HCT116 (cell line): ENCODE data around the gene BICD1. TPM values are rescaled to one million over a fixed set of nuclear protein-coding genes. Genes with fewer than 3 reads are reported as not detected.

Experiments used
- ATAC-seq: fragments of 200-7000 bp; cut with Tn5 transposase; 2 replicates; pipeline ENCODE4 v1.9.1; 2020; ENCODE audit warnings: mild to moderate bottlenecking, moderate library complexity
- BruUV-seq: library from RNA; stranded (reverse); fragments of 400-500 nt; replicated peaks from 2 replicates; lab custom pipeline; 2021; lab: Mats Ljungman, UMichigan
- CTCF ChIA-PET: fragments of 300-600 bp; sonication (Branson Sonifier 250); formaldehyde crosslinking; loops from one replicate; lab custom pipeline; 2021; ENCODE audit warnings: antibody characterized with exemption; lab: Charles Lee
- POLR2A ChIA-PET: fragments of 300-600, 350-600 bp; sonication (Branson Sonifier 250); formaldehyde crosslinking; loops from one replicate; lab custom pipeline; 2021; ENCODE audit warnings: antibody characterized with exemption; lab: Charles Lee
- RAD21 ChIA-PET, 2 experiments: fragments of 300-600 bp; sonication (Branson Sonifier 250); formaldehyde crosslinking; loops; one replicate each; lab custom pipeline; 2023; ENCODE audit warnings: low total read pairs in 2 of 2; ENCODE audit not compliant: uncharacterized antibody in 2 of 2, unreplicated experiment in 2 of 2, low non-redundant PET in 1 of 2; lab: Charles Lee
- DNase-seq: peaks from one replicate; pipeline ENCODE4 v3.0.0-alpha.2; 2010; ENCODE audit warnings: low read depth, low spot score
- H2AFZ ChIP-seq: fragments of 200-600 bp; shearing (Covaris generic), sonication (generic); 2 replicates; pipeline ENCODE4 v1.6.1; 2017; ENCODE audit warnings: low read depth, mixed run types, mixed read lengths, antibody characterized with exemption, low read length; ENCODE audit not compliant: poor library complexity, severe bottlenecking
- H3K27ac ChIP-seq: 2 replicates; pipeline ENCODE4 v1.5.1; 2012; ENCODE audit warnings: low read depth, low read length
- H3K27me3 ChIP-seq: fragments of 200-600 bp; sonication (generic); 2 replicates; pipeline ENCODE4 v1.6.1; 2016; ENCODE audit warnings: mixed run types, low read length, mixed read lengths; ENCODE audit not compliant: insufficient read depth
- H3K36me3 ChIP-seq, 2 experiments: fragments of 200-500 bp in 1 of 2; fragments of 200-600 bp in 1 of 2; sonication (Bioruptor generic) in 1 of 2; sonication (generic) in 1 of 2; 2 replicates each; pipeline versions ENCODE4 v1.5.1 to v1.6.1; 2014 to 2016; ENCODE audit warnings: low read length in 2 of 2, inconsistent platforms in 1 of 2, mixed read lengths in 1 of 2, mixed run types in 1 of 2; ENCODE audit not compliant: insufficient read depth in 2 of 2, control insufficient read depth in 1 of 2
- H3K4me1 ChIP-seq, 2 experiments: fragments of 200-600 bp in 1 of 2; sonication (generic) in 1 of 2; 2 replicates each; pipeline versions ENCODE4 v1.5.1 to v1.6.1; 2012 to 2017; ENCODE audit warnings: low read length in 2 of 2, inconsistent platforms in 1 of 2, mild to moderate bottlenecking in 1 of 2, mixed read lengths in 1 of 2, mixed run types in 1 of 2, moderate library complexity in 1 of 2; ENCODE audit not compliant: insufficient read depth in 2 of 2, control insufficient read depth in 1 of 2
- H3K4me2 ChIP-seq: fragments of 200-600 bp; sonication (generic); 2 replicates; pipeline ENCODE4 v1.6.1; 2017; ENCODE audit warnings: mixed run types, low read length, mixed read lengths
- H3K4me3 ChIP-seq, 2 experiments: fragments of 200-600 bp in 1 of 2; sonication (generic) in 1 of 2; replicated peaks in 1 of 2; 2 replicates each; pipeline ENCODE4 v1.5.1; 2011 to 2016; ENCODE audit warnings: low read length in 2 of 2, control low read depth in 1 of 2, low read depth in 1 of 2, mild to moderate bottlenecking in 1 of 2, mixed read lengths in 1 of 2, mixed run types in 1 of 2
- H3K79me2 ChIP-seq: fragments of 200-600 bp; sonication (generic); 2 replicates; pipeline ENCODE4 v1.6.1; 2017; ENCODE audit warnings: mild to moderate bottlenecking, mixed run types, low read length, moderate library complexity, mixed read lengths; ENCODE audit not compliant: insufficient read depth
- H3K9ac ChIP-seq: fragments of 200-600 bp; sonication (generic); 2 replicates; pipeline ENCODE4 v1.6.1; 2016; ENCODE audit warnings: low read length, mixed read lengths
- H3K9me2 ChIP-seq: fragments of 200-600 bp; sonication (generic), shearing (Covaris generic); 2 replicates; pipeline ENCODE4 v1.6.1; 2017; ENCODE audit warnings: mixed run types, mild to moderate bottlenecking, moderate library complexity; ENCODE audit not compliant: insufficient read depth
- H3K9me3 ChIP-seq, 2 experiments: fragments of 200-500 bp in 1 of 2; fragments of 200-600 bp in 1 of 2; sonication (Bioruptor generic) in 1 of 2; sonication (generic) in 1 of 2; 2 replicates each; pipeline ENCODE4 v1.6.1; 2014 to 2017; ENCODE audit warnings: low read length in 2 of 2, mixed read lengths in 2 of 2, inconsistent platforms in 1 of 2, low read depth in 1 of 2, mild to moderate bottlenecking in 1 of 2, mixed run types in 1 of 2, moderate library complexity in 1 of 2; ENCODE audit not compliant: control insufficient read depth in 1 of 2, insufficient read depth in 1 of 2
- H4K20me1 ChIP-seq: fragments of 200-600 bp; sonication (generic), shearing (Covaris generic); 2 replicates; pipeline ENCODE4 v1.6.1; 2017; ENCODE audit warnings: mixed run types, mild to moderate bottlenecking, moderate library complexity; ENCODE audit not compliant: insufficient read depth
- CEBPB ChIP-seq: IDR thresholded peaks from 2 replicates; pipeline ENCODE4 v1.6.1; 2012; ENCODE audit warnings: low read depth
- EZH2phosphoT487 ChIP-seq: fragments of 200-600 bp; IDR thresholded peaks from 2 replicates; pipeline ENCODE4 v1.6.1; 2018; ENCODE audit warnings: antibody characterized with exemption, borderline replicate concordance
- FOSL1 ChIP-seq: IDR thresholded peaks from 2 replicates; pipeline ENCODE4 v1.6.1; 2012; ENCODE audit warnings: low read depth
- POLR2A ChIP-seq: IDR thresholded peaks from 2 replicates; pipeline ENCODE4 v1.7.0; 2011; ENCODE audit warnings: borderline replicate concordance; ENCODE audit not compliant: insufficient read depth, insufficient read length; ENCODE audit errors: extremely low read depth
- POLR2AphosphoS5 ChIP-seq: IDR thresholded peaks from 2 replicates; pipeline ENCODE4 v1.6.1; 2011; ENCODE audit warnings: mild to moderate bottlenecking, low read depth, low read length, moderate library complexity
- RAD21 ChIP-seq: IDR thresholded peaks from 2 replicates; pipeline ENCODE4 v1.6.1; 2012; ENCODE audit warnings: low read depth, mild to moderate bottlenecking
- SIN3A ChIP-seq: IDR thresholded peaks from 2 replicates; pipeline ENCODE4 v1.6.1; 2012; ENCODE audit warnings: low read depth
- SP1 ChIP-seq: IDR thresholded peaks from 2 replicates; pipeline ENCODE4 v1.6.1; 2012; ENCODE audit warnings: low read depth
- SRF ChIP-seq: IDR thresholded peaks from 2 replicates; pipeline ENCODE4 v1.6.1; 2012; ENCODE audit warnings: low read depth
- TCF7L2 ChIP-seq: IDR thresholded peaks from 2 replicates; pipeline ENCODE4 v1.7.0; 2011; ENCODE audit warnings: borderline replicate concordance, inconsistent platforms; ENCODE audit not compliant: insufficient read depth, insufficient read length; ENCODE audit errors: extremely low read depth
- ZFX ChIP-seq: fragments of 450-650 bp; IDR thresholded peaks from 2 replicates; pipeline ENCODE4 v1.6.1; 2017
- intact Hi-C: fragments of 100-400 bp; cut with micrococcal nuclease; formaldehyde crosslinking; loops from 2 replicates; pipeline ENCODE4 v1.10.0; 2022
- total RNA-seq: library from RNA; stranded (reverse); gene quantifications from one replicate; pipeline ENCODE4 v1.2.1, GENCODE V29; 2021; ENCODE audit not compliant: unreplicated experiment
- TF ChIP-seq, protein P1 (sequence below), 3 experiments: fragments of 200-600 bp in 1 of 3; sonication (generic) in 1 of 3; IDR thresholded peaks in 2 of 3; conservative IDR thresholded peaks in 1 of 3; 2 replicates each; pipeline ENCODE4 v1.5.1; 2012 to 2017; ENCODE audit warnings: low read depth in 2 of 3, low read length in 2 of 3, antibody characterized with exemption in 1 of 3, borderline replicate concordance in 1 of 3, control low read depth in 1 of 3, mild to moderate bottlenecking in 1 of 3, mixed read lengths in 1 of 3, mixed run types in 1 of 3, moderate library complexity in 1 of 3; ENCODE audit not compliant: insufficient read depth in 1 of 3
- TF ChIP-seq, protein P2 (sequence below): IDR thresholded peaks from 2 replicates; pipeline ENCODE4 v1.6.1; 2012
- TF ChIP-seq, protein P3 (sequence below): IDR thresholded peaks from 2 replicates; pipeline ENCODE4 v1.6.1; 2011; ENCODE audit warnings: mild to moderate bottlenecking, low read length, moderate library complexity; ENCODE audit not compliant: insufficient replicate concordance; ENCODE audit errors: extremely low read depth

Gene BICD1
- total RNA-seq, 1 experiment from 2014 or later, result 32.5 TPM

DNA sequence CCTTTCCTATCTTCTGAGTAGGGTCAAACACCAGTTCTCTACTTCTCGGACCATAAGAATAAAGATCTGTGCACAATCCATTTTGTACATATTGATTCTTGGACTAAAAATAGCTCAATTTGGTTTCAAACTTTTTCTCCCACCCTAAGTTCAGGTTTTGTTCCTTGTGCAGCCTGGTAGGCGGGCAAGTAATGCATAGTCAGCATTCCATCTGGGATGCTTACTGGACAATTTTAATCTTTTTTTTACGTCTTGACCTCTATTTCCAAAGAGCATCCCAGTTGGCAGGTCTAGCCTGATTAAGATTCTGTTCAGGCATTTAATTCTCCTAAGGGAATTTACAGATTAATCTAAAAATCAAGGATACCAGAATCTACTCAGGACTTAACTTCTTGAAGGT is 126.9 kb downstream of the BICD1 start:
- Histone ChIP-seq H3K9me3 (no peaks in the 10 kb centered on the region), H3K4me1 (no peaks in the 10 kb centered on the region), H3K4me2 (no peak overlapping the region), H3K4me3 (no peak overlapping the region), H2AFZ (no peak overlapping the region), H4K20me1 (no peaks in the 10 kb centered on the region), H3K27me3 (no peaks in the 10 kb centered on the region), H3K27ac (no peak overlapping the region), H3K9ac (no peak overlapping the region), H3K9me2 (no peaks in the 10 kb centered on the region), H3K36me3 (no peaks in the 10 kb centered on the region), H3K79me2 (no peaks in the 10 kb centered on the region)
- TF ChIP-seq, protein P1, sequence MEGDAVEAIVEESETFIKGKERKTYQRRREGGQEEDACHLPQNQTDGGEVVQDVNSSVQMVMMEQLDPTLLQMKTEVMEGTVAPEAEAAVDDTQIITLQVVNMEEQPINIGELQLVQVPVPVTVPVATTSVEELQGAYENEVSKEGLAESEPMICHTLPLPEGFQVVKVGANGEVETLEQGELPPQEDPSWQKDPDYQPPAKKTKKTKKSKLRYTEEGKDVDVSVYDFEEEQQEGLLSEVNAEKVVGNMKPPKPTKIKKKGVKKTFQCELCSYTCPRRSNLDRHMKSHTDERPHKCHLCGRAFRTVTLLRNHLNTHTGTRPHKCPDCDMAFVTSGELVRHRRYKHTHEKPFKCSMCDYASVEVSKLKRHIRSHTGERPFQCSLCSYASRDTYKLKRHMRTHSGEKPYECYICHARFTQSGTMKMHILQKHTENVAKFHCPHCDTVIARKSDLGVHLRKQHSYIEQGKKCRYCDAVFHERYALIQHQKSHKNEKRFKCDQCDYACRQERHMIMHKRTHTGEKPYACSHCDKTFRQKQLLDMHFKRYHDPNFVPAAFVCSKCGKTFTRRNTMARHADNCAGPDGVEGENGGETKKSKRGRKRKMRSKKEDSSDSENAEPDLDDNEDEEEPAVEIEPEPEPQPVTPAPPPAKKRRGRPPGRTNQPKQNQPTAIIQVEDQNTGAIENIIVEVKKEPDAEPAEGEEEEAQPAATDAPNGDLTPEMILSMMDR (IDR thresholded peaks at IDR 0.05 in 2 of 3, conservative IDR thresholded peaks at IDR 0.05 in 1 of 3; ENCODE audit: borderline replicate concordance in 1 of 3, insufficient read depth in 1 of 3, low read depth in 2 of 3, low read length in 2 of 3), result no peak
- TF ChIP-seq EZH2phosphoT487 (no peak), CEBPB (no peak), ZFX (no peak), SRF (no peak)
- TF ChIP-seq, protein P2, sequence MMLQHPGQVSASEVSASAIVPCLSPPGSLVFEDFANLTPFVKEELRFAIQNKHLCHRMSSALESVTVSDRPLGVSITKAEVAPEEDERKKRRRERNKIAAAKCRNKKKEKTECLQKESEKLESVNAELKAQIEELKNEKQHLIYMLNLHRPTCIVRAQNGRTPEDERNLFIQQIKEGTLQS, result no peak
- no peak for DNase-seq
- ChIA-PET RAD21 (no interaction called here), CTCF (no interaction called here), POLR2A (no interaction called here)
- ATAC-seq, result no peak
- BruUV-seq, result no TSS peak
- intact Hi-C loops, result no loop called here

DNA sequence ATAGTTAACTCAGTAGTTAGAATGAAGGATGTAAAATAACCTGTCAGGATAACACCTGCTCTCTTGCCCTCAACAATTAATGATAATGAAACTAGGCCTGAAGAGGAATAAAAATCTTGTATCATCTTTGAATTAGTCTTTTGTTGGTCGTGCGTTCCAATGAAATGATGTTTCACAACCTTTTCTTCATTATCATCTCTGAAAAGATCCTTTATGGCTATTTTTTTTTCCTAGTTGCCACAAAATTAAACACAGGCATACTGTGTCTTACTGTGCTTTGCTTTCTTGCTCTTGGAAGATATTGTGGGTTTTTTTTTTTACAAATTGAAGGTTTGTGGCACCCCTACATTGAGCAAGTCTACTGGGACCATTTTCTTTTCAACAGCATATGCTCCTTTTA is 128.6 kb downstream of the BICD1 start:
- POLR2A ChIA-PET, result no interaction called here
- H3K9me3 ChIP-seq, result no peaks in the 10 kb centered on the region
- no peak overlapping the region for H3K9ac ChIP-seq
- RAD21 ChIA-PET, result no interaction called here
- H3K27me3 ChIP-seq, result no peaks in the 10 kb centered on the region
- no peaks in the 10 kb centered on the region for H3K36me3 ChIP-seq
- no peaks in the 10 kb centered on the region for H3K4me1 ChIP-seq
- no peak for ATAC-seq
- no TSS peak for BruUV-seq
- DNase-seq, result no peak
- H4K20me1 ChIP-seq, result no peaks in the 10 kb centered on the region
- no peak overlapping the region for H2AFZ ChIP-seq
- H3K27ac ChIP-seq, result no peak overlapping the region
- CTCF ChIA-PET, result no interaction called here
- no peak overlapping the region for H3K4me3 ChIP-seq
- no peak overlapping the region for H3K4me2 ChIP-seq
- intact Hi-C loops, result no loop called here
- no peaks in the 10 kb centered on the region for H3K9me2 ChIP-seq
- H3K79me2 ChIP-seq, result no peaks in the 10 kb centered on the region
- TF ChIP-seq SP1, result no peak
- no peak for TF ChIP-seq SIN3A
- TF ChIP-seq POLR2AphosphoS5, result no peak
- TF ChIP-seq, protein P2, result no peak
- TF ChIP-seq, protein P3, sequence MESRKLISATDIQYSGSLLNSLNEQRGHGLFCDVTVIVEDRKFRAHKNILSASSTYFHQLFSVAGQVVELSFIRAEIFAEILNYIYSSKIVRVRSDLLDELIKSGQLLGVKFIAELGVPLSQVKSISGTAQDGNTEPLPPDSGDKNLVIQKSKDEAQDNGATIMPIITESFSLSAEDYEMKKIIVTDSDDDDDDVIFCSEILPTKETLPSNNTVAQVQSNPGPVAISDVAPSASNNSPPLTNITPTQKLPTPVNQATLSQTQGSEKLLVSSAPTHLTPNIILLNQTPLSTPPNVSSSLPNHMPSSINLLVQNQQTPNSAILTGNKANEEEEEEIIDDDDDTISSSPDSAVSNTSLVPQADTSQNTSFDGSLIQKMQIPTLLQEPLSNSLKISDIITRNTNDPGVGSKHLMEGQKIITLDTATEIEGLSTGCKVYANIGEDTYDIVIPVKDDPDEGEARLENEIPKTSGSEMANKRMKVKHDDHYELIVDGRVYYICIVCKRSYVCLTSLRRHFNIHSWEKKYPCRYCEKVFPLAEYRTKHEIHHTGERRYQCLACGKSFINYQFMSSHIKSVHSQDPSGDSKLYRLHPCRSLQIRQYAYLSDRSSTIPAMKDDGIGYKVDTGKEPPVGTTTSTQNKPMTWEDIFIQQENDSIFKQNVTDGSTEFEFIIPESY, result no peak
- TF ChIP-seq CEBPB, result no peak
- TF ChIP-seq RAD21, result no peak
- TF ChIP-seq FOSL1, result no peak
- TF ChIP-seq TCF7L2, result no peak
- TF ChIP-seq POLR2A, result no peak
